ENCODE measurements around the gene HTRA3.

DNA sequence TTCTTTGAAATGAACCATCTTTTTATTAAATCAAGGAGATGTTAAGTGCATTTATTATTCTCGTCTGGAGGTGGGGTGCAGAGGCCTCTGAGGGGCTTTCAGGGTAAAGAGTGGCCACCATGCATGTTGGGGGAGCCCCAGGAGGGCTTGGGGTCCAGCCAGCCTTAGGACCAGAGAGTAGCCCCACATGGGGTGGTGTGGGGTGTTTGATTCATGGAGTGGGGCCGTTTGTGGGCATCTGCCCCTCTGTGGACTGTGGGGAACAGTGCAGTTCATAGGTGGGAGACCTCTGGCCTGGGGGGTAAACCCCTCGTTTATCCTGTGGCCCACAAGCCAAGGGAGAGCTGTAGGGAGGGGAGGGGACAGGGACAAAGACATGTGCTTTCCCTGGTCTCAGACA lies 26.9 kb downstream of the HTRA3 start:
- TF ChIP-seq POLR2AphosphoS5 (IDR thresholded peaks at IDR 0.05; ENCODE audit: low read depth), result no peak
- TF ChIP-seq, protein P1, sequence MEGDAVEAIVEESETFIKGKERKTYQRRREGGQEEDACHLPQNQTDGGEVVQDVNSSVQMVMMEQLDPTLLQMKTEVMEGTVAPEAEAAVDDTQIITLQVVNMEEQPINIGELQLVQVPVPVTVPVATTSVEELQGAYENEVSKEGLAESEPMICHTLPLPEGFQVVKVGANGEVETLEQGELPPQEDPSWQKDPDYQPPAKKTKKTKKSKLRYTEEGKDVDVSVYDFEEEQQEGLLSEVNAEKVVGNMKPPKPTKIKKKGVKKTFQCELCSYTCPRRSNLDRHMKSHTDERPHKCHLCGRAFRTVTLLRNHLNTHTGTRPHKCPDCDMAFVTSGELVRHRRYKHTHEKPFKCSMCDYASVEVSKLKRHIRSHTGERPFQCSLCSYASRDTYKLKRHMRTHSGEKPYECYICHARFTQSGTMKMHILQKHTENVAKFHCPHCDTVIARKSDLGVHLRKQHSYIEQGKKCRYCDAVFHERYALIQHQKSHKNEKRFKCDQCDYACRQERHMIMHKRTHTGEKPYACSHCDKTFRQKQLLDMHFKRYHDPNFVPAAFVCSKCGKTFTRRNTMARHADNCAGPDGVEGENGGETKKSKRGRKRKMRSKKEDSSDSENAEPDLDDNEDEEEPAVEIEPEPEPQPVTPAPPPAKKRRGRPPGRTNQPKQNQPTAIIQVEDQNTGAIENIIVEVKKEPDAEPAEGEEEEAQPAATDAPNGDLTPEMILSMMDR (IDR thresholded peaks at IDR 0.05; ENCODE audit: insufficient read depth, low read length), result no peak
